Dedifferentiated amniotic fluid mesenchymal stem cell (primary cell): ENCODE results near the gene EIF5A.

Experiments used
- DNase-seq: peaks from one replicate; pipeline ENCODE4 v3.0.0-alpha.2; 2016; ENCODE audit errors: extremely low spot score

The EIF5A gene

DNA sequence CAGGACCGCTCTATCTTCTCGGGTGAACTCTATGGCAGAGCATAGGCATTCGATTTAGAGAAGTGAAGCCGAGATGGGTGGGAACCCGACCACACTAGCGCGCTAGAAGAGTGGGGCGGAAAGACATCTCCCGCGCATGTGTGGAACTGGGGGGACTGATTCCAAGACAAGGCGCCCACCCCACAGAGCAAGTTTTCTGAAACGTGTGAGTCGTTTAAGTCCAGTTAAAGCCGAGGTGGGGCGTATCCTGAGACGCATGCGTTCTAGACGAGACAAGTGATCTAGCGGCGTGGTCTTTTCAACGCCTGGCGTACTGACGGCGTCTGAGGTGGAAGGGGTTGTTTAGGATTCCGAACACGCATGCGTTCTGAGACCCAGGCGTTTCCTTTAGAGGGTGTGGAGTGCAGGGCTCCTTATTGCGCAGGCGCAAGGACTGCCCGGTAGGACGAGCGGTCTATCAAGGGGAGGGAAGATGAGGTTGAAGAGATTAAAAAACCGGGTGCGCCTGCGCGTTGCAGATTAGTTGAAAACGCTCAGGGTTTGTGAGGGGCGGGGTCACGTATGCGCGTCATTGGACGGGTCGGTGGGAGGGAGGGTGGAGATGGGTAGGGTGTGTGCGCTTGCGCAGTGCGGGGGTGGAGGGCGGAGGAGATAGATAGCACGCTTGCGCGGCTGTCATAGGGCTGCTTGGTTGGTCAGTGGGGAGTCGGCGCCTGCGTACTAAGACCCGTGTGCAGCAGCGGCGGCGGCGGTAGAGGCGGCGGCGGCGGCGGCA lies at the start of gene EIF5A:
Gene EIF5A, plus strand, starts transcription at position 718 of the 775 bp plus-strand sequence. CDS start 2,008 bp downstream, outside the sequence.
- DNase-seq: peak; percentile 100

DNA sequence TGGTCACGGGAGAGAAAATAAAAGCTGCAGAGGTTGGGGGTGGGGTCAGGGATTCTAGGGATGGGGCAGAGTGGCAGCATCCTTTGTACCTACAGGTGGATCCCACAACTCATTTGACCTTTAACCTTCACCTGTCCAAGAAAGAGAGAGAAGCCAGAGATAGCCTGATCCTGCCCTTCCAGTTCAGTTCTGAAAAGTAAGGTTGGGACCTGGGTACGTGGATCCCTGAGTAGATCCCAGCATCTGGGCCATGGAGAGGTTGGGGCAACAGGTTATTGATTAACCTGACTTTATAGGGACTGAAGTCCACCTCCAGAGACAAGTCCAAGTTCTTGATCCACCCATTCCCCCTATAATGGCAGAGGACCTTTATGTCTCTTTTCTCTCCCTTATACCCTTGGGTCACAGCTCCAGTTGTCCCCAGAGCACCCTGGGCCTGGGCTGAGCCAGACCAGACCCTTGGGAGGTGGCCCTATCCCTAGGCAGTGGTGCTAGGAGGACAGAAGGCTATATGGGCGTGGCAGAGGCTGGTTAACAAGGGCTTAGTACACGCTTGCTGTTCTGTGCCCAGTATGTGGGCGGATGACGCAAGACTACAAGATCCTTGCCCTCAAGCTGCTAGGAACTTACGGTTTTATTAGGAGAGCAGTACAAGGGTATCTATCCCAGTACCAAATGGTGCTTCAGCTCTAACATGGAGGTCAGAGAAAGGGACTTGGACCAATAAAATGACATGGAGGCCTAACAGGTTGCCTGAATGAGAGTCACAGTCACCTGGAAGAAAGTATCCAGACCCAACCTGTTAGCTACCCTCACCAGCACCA lies 48.5 kb upstream of the EIF5A start:
- no peak for DNase-seq

DNA sequence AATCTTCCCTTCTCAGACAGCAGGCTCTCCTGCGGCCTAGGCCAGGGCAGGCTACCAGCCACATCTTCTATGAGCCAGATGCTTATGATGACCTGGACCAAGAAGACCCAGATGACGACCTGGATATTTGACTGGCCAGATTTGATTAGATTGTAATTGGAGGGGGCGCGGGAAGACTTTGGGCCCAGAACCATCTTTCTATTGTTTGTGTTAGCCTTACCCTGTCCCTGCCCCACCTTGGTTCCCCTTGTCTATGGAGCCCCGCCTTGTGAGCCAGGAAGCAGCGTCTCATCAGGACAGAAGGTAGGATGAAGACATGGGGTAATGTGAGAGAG lies 47.9 kb upstream of the EIF5A start:
- no peak for DNase-seq

DNA sequence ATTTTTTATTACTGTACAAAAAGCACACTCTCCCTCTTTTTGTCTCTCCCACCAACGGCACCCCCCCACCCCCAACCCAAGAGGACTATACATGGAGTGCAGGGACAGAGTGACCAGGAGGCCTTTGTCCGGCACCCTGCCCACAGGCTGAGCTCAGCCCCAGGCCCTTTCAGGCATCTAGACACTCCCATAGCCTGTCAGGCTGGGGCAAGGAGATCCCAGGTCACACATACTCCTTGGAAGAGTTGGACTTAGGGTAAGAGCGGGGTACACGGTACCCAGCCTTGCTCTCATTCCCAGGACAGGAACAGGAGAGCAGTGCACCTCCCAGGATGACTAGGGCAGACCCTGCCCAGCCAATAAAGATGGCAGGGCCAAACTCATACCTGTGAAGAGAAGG lies 47.3 kb upstream of the EIF5A start:
- no peak for DNase-seq

DNA sequence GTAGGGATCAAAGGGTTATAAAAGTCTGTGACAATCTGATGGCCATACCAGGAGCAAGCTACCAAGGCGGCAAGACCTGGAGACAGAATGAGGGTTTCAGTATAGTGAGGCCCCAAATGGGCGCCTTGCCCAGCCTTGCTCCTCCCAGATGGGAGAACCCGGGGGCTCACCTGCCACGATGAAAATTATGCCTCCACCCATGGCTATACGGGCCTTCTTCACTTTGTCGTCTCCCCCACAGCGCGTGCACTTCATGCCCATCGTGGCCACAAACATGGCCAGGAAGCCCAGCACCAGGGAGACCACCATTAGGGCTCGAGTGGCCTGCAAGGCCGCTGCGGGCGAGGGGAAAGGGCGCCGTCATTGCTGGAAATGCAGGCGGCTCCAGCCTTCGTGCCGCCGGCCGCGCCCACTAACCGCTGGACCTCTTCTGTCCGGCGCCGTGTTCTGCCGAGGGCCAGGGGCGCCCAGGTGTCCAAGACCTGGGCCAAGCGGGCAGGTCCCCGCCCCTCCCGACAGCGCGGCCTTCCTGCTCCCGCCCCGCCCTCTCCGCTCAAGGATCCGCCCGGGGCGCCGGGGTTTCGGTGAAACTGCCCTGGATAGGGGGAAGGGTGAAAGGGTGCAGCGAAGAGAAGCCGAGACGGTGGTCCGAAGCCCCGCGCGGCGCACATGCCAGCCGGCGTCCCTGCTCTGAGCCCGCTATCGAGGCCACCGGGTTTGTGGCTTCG lies 46.6 kb upstream of the EIF5A start:
- DNase-seq: no peak

DNA sequence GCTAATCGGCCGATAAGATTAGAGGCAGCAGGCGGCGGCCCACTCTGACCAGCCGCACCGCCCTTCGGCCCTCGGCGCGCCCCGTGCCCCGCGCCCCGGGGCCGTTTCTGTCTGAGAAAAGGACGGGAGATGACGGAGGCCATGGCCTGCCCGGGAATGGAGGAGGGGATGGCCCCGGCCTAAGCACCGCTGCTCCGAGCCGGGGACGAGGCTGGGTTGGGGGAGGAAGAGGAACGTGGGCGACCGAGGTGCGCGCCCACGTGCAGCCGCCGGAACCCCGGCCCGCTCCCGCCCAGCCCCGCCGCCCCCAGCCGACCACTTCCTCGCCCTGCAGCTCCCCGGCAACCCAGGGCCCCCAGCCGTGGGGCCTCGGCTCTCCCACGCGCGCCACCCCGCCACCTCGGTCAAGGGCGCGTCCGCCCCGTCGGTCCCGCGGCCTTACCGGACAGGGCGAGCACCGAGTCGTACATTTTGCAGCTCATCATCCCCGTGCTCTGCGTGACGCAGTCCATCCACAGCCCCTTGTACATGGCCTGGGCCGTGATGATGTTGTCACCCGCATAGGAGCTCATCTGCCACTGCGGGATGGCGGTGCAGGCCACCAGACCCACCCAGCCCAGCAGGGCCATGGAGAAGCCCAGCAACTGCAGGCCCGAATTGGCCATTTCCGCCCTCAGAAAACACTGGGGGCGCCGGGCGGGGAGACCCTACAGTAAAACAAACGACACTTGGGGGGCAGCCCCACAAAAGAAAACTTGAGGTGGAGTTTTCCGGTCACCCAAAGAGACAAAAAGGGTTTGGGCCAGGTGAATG lies 45.8 kb upstream of the EIF5A start:
- DNase-seq: no peak

DNA sequence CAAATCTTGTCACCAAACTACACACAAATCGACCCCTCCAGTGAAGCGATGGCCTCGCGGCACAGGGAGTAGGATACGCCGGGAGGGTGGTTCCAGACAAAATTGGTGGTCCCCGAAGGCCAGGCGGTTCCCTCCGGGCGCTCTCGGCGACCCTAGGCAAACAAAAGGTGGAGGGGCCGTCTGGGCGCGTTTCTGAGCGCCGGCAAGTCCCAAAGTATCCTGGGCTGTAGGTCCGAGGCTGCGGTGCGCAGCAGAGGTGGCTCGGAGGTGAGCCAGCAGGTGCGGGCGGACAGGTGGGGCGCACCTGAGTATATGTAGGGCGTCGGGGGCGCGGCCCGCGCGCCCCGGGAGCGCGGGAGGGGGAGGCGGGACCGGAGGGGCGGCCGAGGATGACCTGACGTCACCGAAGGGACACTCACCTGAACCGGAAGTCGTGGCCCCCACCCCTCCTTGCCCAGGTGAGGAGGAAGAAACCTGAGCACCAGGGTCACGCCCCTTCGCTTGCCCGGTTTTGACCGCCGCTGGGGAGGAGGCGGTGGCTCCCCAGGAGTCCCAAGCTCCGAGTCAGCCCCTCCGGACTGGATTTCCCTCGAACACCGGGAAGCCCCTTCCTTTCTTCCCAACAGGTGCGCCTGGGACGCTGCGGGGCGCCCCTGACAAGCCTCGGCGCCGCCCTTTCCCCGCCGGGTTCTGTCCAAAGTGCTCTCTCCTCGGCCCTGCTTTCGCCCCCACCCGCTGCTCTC lies 45.1 kb upstream of the EIF5A start, which contains the start of gene CLDN7:
Gene CLDN7, minus strand, starts transcription at position 287 of the 743 bp plus-strand sequence. CDS start 435 bp downstream, outside the sequence.
- no peak for DNase-seq

DNA sequence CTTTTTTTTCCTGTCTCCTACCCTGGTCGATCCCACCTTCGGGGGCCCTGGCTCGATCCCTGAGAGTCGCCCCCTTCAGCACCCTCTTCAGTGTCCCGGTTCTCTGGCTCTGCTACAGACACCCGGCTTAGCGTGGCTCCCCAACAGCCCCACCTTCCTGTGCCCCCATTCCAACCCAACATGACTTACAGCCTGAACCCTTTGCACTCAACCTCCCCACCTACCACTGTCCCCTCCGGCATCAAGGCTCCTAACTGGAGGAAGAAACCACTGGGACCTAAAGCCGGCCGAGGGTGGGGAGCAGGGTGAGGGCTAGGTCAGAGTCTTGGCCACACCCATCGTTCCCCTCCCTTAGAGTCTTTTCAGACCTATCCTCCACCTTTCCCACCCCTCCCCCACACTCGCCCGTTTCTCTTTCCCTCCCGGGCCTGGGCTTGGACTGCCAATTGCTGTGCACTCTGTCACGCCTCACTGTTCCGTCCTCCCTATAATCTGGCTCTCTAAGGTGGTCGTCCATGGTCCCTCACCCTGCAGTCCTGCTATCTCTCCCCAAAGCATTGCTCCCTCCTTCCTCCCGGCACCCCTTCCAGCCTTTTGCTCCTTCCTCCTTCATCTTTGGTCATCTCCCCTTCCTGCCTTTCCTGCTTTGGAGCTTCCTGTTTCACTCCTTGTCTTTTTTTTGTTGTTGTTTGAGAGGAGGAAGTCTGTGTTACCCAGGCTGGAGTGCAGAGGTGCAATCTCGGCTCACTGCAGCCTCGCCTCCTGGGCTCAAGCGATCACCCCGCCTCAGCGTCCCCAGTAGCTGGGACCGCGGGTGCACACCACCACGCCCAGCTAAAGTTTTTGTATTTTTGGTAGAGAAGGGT lies 44.3 kb upstream of the EIF5A start:
- DNase-seq: no peak

DNA sequence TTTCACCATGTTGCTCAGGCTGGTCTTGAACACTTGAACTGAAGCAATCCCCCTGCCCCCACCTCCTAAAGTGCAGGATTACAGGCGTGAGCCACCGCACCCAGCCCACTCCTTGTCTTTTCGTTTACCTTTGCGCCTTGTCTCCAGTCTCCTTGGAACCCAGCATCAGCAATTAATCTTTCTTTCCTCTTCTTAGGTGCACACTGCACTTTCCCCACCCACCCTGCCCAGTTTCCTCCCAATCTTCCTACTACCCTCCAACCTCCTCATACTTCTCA lies 43.7 kb upstream of the EIF5A start:
- no peak for DNase-seq

DNA sequence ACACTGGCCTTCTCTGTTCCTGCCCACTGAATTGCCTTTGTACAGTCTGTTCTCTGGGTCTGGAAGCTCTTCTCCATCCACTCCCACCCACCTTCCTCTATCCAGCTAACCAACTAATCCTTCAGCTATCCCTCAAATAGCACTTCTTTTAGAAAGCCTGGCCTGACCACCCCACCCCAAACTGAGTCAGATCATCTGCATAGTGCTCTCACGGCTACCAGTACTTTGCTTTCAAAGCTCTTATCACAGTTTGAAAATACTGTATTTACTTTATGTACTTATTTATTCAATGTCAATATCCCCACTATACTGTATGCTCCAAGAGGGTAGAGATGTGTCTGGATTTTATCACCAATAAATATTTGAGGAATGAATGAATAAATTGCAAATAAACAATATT lies 40.6 kb upstream of the EIF5A start:
- no peak for DNase-seq

DNA sequence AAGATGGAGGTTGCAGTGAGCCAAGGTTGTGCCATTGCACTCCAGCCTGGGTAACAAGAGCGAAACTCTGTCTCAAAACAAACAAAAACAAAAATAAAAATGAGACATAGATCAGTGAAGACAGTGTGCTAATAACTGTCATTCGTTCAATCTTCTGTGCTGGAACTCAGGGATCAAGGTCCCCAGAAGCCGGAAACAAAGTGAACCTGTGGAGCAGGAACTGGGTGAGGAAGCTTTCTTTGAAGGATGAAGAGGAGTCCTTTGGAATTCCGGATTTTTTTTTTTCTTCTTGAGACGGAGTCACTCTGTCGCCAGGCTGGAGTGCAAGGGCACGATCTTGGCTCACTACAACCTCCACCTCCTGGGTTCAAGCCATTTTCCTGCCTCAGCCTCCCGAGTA lies 28.0 kb upstream of the EIF5A start:
- DNase-seq: no peak

DNA sequence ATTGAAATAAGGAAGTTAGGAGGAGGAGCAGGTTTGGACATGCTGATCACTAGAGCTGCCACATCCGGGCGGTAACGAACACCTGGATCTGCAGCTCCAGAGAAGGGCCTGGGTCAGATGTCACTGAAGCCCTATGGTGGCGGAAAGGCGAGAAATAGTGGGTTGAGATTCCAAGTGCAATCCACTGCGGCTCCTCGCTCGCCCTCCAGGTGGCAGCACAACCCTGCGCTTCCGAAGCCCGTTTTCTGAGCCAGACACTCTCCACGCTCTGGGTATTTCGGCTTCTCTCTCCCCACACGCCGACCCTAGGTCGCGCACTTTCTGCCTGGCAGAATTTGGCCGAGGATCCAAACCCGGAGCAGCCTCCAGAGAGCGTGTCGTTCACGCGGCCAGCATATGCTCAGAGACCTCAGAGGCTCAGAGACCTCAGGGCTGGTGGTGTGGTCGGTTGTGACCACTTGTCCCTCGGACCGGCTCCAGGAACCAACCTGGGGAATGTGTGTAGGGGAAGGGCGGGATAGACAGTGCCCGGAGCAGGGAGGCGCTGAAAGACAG lies 26.8 kb upstream of the EIF5A start:
- DNase-seq: peak; percentile 67

DNA sequence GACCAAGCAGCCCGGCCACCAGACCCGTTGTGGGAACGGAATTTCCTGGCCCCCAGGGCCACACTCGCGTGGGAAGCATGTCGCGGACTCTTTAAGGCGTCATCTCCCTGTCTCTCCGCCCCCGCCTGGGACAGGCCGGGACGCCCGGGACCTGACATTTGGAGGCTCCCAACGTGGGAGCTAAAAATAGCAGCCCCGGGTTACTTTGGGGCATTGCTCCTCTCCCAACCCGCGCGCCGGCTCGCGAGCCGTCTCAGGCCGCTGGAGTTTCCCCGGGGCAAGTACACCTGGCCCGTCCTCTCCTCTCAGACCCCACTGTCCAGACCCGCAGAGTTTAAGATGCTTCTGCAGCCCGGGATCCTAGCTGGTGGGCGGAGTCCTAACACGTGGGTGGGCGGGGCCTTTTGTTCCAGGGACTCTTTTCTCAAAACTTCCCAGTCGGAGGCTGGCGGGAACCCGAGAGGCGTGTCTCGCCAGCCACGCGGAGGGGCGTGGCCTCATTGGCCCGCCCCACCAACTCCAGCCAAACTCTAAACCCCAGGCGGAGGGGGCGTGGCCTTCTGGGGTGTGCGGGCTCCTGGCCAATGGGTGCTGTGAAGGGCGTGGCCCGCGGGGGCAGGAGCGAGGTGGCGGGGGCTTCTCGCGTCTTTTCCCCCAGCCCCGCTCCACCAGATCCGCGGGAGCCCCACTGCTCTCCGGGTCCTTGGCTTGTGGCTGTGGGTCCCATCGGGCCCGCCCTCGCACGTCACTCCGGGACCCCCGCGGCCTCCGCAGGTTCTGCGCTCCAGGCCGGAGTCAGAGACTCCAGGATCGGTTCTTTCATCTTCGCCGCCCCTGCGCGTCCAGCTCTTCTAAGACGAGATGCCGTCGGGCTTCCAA lies 26.1 kb upstream of the EIF5A start, which contains the start of gene SLC2A4:
Gene SLC2A4, plus strand, starts transcription at position 645 of the 879 bp plus-strand sequence. Its CDS starts 217 bp downstream, at position 862.
- DNase-seq: peak; percentile 86

DNA sequence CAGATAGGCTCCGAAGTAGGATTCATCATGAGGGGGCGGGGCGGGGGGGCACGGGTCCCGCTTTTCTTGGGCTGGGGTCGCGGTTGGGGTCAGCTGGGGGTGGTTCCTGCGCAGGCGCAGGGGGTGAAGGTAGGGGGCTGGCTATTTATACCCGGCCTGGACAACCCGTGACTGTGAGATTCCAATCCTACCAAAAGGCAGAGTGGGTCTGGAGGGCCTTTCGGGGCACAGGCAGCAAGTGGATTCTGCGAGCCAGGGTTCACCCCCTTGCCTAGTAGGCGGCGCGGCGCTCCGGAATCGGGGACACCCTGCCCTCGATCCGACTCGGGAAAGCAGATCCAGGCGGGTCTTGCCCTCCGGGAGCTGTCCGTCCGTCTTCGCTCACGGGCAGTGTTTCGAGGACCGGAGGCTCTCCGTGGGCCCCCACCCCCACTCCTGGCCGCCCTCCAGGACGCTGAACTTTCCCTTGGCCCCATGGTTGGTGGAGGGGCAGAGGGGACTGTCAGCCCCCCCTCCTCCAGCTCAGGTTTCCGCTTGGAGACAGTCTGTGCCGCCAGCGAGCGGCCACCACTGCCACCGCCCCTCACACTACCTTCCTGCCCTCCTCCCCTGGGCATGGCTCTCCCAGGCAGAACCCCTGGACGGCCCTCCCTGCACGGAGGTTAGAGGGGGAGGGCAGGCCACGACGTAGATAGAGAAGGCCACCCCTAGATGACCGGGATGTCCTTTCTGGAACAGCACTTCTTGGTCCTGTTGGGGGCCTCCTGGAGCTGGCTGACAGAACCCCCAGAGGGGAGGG lies 25.3 kb upstream of the EIF5A start:
- DNase-seq: no peak

DNA sequence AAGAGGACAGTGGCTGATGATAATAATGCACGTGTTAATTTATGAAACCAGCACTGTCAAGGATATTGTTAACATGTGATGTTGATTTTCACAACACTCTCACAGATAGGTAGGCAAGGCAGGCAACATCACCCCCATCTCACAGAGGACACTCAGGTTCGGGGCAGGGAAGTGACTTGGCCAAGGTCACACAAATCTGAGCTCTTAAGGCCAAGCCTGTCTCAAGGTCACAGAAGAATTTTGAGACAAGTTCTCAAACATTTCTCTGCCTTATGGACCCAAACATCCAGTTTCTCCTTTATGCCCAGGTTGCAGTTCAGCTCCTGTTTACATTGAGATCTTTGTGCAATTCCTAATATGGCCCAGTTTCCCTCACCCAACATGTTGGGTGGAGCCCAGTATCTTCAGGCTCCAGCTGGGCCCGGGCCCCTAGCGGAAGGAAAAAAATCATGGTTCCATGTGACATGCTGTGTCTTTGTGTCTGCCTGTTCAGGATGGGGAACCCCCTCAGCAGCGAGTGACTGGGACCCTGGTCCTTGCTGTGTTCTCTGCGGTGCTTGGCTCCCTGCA lies 24.6 kb upstream of the EIF5A start:
- DNase-seq: no peak

DNA sequence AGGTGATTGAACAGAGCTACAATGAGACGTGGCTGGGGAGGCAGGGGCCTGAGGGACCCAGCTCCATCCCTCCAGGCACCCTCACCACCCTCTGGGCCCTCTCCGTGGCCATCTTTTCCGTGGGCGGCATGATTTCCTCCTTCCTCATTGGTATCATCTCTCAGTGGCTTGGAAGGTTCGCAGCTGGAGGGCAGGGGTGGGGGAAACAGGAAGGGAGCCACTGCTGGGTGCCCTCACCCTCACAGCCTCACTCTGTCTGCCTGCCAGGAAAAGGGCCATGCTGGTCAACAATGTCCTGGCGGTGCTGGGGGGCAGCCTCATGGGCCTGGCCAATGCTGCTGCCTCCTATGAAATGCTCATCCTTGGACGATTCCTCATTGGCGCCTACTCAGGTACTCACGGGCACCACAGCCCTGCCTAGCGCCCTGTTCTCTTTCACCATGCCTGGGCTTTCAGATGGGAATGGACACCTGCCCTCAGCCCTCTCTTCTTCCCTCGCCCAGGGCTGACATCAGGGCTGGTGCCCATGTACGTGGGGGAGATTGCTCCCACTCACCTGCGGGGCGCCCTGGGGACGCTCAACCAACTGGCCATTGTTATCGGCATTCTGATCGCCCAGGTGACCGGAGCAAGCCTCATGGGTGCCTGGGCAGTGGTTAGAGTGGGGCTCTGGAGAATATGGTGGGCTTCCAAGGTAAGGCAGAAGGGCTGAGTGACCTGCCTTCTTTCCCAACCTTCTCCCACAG lies 23.8 kb upstream of the EIF5A start:
- no peak for DNase-seq

DNA sequence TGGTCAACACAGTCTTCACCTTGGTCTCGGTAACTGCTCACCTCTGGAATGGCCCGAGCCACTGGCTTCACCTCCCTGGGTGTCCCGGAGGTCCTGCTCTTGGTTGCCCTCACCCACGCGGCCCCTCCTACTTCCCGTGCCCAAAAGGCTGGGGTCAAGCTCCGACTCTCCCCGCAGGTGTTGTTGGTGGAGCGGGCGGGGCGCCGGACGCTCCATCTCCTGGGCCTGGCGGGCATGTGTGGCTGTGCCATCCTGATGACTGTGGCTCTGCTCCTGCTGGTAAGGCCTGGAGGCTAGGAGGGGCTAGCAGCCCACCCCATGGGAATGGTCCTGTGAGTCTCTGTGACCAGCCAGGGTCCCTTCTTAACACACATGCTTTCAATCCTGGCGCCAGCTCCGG lies 22.5 kb upstream of the EIF5A start:
- no peak for DNase-seq
